ENCODE results near the gene CNGB1. TPM values are rescaled to one million over a fixed set of nuclear protein-coding genes. Genes with fewer than 3 reads are reported as not detected.
A peak's percentile ranks its signal among the peaks of the same experiment; 100 is the strongest.

CNGB1 gene
- total RNA-seq, 1 donor = not detected

- Histone ChIP-seq H3K4me1 (ENCODE audit: insufficient read depth, low read length) (no peaks in the 10 kb centered on the region), H3K36me3 (ENCODE audit: insufficient read depth, low read length) (no peaks in the 10 kb centered on the region), H3K9me3 (ENCODE audit: low read depth, low read length) (no peaks in the 10 kb centered on the region), H3K79me2 (ENCODE audit: insufficient read depth, low read length) (no peaks in the 10 kb centered on the region), H3K27ac (ENCODE audit: low read depth, low read length) (no peak overlapping the region), H3K4me2 (ENCODE audit: insufficient read depth, low read length) (no peak overlapping the region), H3K4me3 (ENCODE audit: insufficient read depth, low read length) (no peak overlapping the region), H4K20me1 (ENCODE audit: insufficient read depth, low read length) (no peaks in the 10 kb centered on the region), H2AFZ (ENCODE audit: low read length) (no peak overlapping the region), H3K27me3 (ENCODE audit: insufficient read depth, low read length) (peaks cover 5% of the 10 kb centered on the region)
- DNase-seq (ENCODE audit: insufficient read length, low spot score, missing footprints) = peak; percentile 86
- TF ChIP-seq CTCF (IDR thresholded peaks at IDR 0.05; ENCODE audit: extremely low read depth, low read depth, low read length) = no peak
These were observed 15.2 kb downstream of the CNGB1 start for GRCh38 chr16:57955572-57956188.

GRCh38 chr16:57953857-57954256 lies 17.1 kb downstream of the CNGB1 start:
- Histone ChIP-seq H3K4me3 (ENCODE audit: insufficient read depth, low read length) (no peak overlapping the region), H3K4me2 (ENCODE audit: insufficient read depth, low read length) (no peak overlapping the region)

GRCh38 chr16:57952909-57953308 lies 18.0 kb downstream of the CNGB1 start:
- Histone ChIP-seq H3K36me3 (ENCODE audit: insufficient read depth, low read length) (no peaks in the 10 kb centered on the region), H3K27me3 (ENCODE audit: insufficient read depth, low read length) (peaks cover 3% of the 10 kb centered on the region), H2AFZ (ENCODE audit: low read length) (no peak overlapping the region), H3K4me3 (ENCODE audit: insufficient read depth, low read length) (no peak overlapping the region), H4K20me1 (ENCODE audit: insufficient read depth, low read length) (no peaks in the 10 kb centered on the region), H3K9me3 (ENCODE audit: low read depth, low read length) (no peaks in the 10 kb centered on the region), H3K27ac (ENCODE audit: low read depth, low read length) (no peak overlapping the region), H3K79me2 (ENCODE audit: insufficient read depth, low read length) (no peaks in the 10 kb centered on the region), H3K4me1 (ENCODE audit: insufficient read depth, low read length) (no peaks in the 10 kb centered on the region), H3K4me2 (ENCODE audit: insufficient read depth, low read length) (no peak overlapping the region)
- DNase-seq (ENCODE audit: insufficient read length, low spot score, missing footprints) = peak; percentile 19
- TF ChIP-seq CTCF (IDR thresholded peaks at IDR 0.05; ENCODE audit: extremely low read depth, low read depth, low read length) = no peak

More at GRCh38 chr16:57953857-57954256, 17.1 kb downstream of the CNGB1 start:
- H3K79me2 ChIP-seq (ENCODE audit: insufficient read depth, low read length) = no peaks in the 10 kb centered on the region
- DNase-seq (ENCODE audit: insufficient read length, low spot score, missing footprints) = peak; percentile 43
- no peaks in the 10 kb centered on the region for H3K36me3 ChIP-seq (ENCODE audit: insufficient read depth, low read length)
- no peaks in the 10 kb centered on the region for H3K27me3 ChIP-seq (ENCODE audit: insufficient read depth, low read length)
- no peak for TF ChIP-seq CTCF (IDR thresholded peaks at IDR 0.05; ENCODE audit: extremely low read depth, low read depth, low read length)
- H3K27ac ChIP-seq (ENCODE audit: low read depth, low read length) = no peak overlapping the region
- no peak overlapping the region for H2AFZ ChIP-seq (ENCODE audit: low read length)
- no peaks in the 10 kb centered on the region for H4K20me1 ChIP-seq (ENCODE audit: insufficient read depth, low read length)
- no peaks in the 10 kb centered on the region for H3K9me3 ChIP-seq (ENCODE audit: low read depth, low read length)
- no peaks in the 10 kb centered on the region for H3K4me1 ChIP-seq (ENCODE audit: insufficient read depth, low read length)

GRCh38 chr16:57951204-57951960 lies 19.5 kb downstream of the CNGB1 start:
- Histone ChIP-seq H3K9me3 (ENCODE audit: low read depth, low read length) (no peaks in the 10 kb centered on the region), H3K4me2 (ENCODE audit: insufficient read depth, low read length) (no peak overlapping the region), H3K79me2 (ENCODE audit: insufficient read depth, low read length) (no peaks in the 10 kb centered on the region), H3K4me1 (ENCODE audit: insufficient read depth, low read length) (no peaks in the 10 kb centered on the region), H4K20me1 (ENCODE audit: insufficient read depth, low read length) (no peaks in the 10 kb centered on the region), H3K36me3 (ENCODE audit: insufficient read depth, low read length) (no peaks in the 10 kb centered on the region), H3K27ac (ENCODE audit: low read depth, low read length) (no peak overlapping the region), H2AFZ (ENCODE audit: low read length) (no peak overlapping the region), H3K4me3 (ENCODE audit: insufficient read depth, low read length) (no peak overlapping the region), H3K27me3 (ENCODE audit: insufficient read depth, low read length) (peaks cover 6% of the 10 kb centered on the region)
- no peak for TF ChIP-seq CTCF (IDR thresholded peaks at IDR 0.05; ENCODE audit: extremely low read depth, low read depth, low read length)
- DNase-seq (ENCODE audit: insufficient read length, low spot score, missing footprints) = no peak
